Ishikawa (cell line): ENCODE results near the gene TUBD1.

Experiments
- CEBPB ChIP-seq: IDR thresholded peaks from 2 replicates; pipeline ENCODE4 v1.6.1; 2012
- CREB1 ChIP-seq: IDR thresholded peaks from 2 replicates; pipeline ENCODE4 v1.6.1; 2012; ENCODE audit warnings: low read depth
- EGR1 ChIP-seq: IDR thresholded peaks from 2 replicates; pipeline ENCODE4 v1.6.1; 2012
- EP300 ChIP-seq: IDR thresholded peaks from 2 replicates; pipeline ENCODE4 v1.6.1; 2012; ENCODE audit warnings: borderline replicate concordance
- FOXM1 ChIP-seq: IDR thresholded peaks from 2 replicates; pipeline ENCODE4 v1.6.1; 2012; ENCODE audit warnings: low read depth, borderline replicate concordance
- NFIC ChIP-seq: IDR thresholded peaks from 2 replicates; pipeline ENCODE4 v1.6.1; 2012
- RAD21 ChIP-seq: IDR thresholded peaks from 2 replicates; pipeline ENCODE4 v1.6.1; 2012; ENCODE audit warnings: low read depth
- TAF1 ChIP-seq: IDR thresholded peaks from 2 replicates; pipeline ENCODE4 v1.6.1; 2012; ENCODE audit warnings: low read depth, mild to moderate bottlenecking
- TCF12 ChIP-seq: IDR thresholded peaks from 2 replicates; pipeline ENCODE4 v1.6.1; 2012; ENCODE audit warnings: low read depth
- TEAD4 ChIP-seq: IDR thresholded peaks from 2 replicates; pipeline ENCODE4 v1.6.1; 2012
- YY1 ChIP-seq: IDR thresholded peaks from 2 replicates; pipeline ENCODE4 v1.6.1; 2012; ENCODE audit warnings: low read depth
- ZBTB7A ChIP-seq: IDR thresholded peaks from 2 replicates; pipeline ENCODE4 v1.6.1; 2012; ENCODE audit warnings: low read depth
- TF ChIP-seq, protein P1 (sequence below): IDR thresholded peaks from 2 replicates; pipeline ENCODE4 v1.6.1; 2012; ENCODE audit warnings: low read depth, mild to moderate bottlenecking
- TF ChIP-seq, protein P2 (sequence below): IDR thresholded peaks from 2 replicates; pipeline ENCODE4 v1.6.1; 2012
- TF ChIP-seq, protein P3 (sequence below): IDR thresholded peaks from 2 replicates; pipeline ENCODE4 v1.6.1; 2012

Gene TUBD1

DNA sequence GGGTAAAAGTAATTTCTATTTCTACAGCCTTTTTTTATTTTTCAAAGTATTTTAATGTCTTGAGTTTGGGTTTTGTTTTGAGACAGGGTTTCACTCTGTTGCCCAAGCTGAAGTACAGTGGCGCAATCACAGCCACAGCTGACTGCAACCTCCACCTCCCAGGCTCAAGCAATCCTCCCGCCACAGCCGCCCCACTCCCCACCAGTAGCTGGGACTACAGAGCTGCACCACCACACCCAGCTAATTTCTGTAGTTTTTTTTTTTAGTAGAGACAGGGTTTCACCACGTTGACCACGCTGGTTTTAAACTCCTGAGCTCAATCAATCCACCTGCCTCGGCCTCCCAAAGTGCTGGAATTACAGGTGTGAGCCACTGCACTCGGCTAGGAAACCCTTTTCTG lies 44.0 kb downstream of the TUBD1 start:
- TF ChIP-seq TCF12 = no peak
- TF ChIP-seq TEAD4 = no peak
- TF ChIP-seq EGR1 = no peak
- TF ChIP-seq, protein P1, sequence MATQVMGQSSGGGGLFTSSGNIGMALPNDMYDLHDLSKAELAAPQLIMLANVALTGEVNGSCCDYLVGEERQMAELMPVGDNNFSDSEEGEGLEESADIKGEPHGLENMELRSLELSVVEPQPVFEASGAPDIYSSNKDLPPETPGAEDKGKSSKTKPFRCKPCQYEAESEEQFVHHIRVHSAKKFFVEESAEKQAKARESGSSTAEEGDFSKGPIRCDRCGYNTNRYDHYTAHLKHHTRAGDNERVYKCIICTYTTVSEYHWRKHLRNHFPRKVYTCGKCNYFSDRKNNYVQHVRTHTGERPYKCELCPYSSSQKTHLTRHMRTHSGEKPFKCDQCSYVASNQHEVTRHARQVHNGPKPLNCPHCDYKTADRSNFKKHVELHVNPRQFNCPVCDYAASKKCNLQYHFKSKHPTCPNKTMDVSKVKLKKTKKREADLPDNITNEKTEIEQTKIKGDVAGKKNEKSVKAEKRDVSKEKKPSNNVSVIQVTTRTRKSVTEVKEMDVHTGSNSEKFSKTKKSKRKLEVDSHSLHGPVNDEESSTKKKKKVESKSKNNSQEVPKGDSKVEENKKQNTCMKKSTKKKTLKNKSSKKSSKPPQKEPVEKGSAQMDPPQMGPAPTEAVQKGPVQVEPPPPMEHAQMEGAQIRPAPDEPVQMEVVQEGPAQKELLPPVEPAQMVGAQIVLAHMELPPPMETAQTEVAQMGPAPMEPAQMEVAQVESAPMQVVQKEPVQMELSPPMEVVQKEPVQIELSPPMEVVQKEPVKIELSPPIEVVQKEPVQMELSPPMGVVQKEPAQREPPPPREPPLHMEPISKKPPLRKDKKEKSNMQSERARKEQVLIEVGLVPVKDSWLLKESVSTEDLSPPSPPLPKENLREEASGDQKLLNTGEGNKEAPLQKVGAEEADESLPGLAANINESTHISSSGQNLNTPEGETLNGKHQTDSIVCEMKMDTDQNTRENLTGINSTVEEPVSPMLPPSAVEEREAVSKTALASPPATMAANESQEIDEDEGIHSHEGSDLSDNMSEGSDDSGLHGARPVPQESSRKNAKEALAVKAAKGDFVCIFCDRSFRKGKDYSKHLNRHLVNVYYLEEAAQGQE = no peak

DNA sequence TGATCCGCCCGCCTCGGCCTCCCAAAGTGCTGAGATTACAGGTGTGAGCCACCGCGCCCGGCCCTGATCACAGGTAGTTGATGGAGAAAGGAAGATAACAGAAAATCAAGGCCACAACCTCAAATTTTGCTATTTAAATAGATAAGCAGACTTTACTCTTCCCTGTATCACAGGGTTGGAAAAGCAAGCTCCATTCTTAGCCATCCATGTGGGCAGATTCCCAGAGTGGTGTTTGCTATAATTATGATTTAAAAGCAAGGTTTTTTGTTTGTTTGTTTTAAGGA lies 44.4 kb downstream of the TUBD1 start:
- TF ChIP-seq, protein P2, sequence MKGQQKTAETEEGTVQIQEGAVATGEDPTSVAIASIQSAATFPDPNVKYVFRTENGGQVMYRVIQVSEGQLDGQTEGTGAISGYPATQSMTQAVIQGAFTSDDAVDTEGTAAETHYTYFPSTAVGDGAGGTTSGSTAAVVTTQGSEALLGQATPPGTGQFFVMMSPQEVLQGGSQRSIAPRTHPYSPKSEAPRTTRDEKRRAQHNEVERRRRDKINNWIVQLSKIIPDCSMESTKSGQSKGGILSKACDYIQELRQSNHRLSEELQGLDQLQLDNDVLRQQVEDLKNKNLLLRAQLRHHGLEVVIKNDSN = no peak
- no peak for TF ChIP-seq TCF12
- TF ChIP-seq FOXM1 = no peak
- TF ChIP-seq, protein P1 = no peak
- TF ChIP-seq TAF1 = no peak
- TF ChIP-seq EP300 = no peak
- no peak for TF ChIP-seq TEAD4
- no peak for TF ChIP-seq ZBTB7A
- TF ChIP-seq NFIC = no peak
- no peak for TF ChIP-seq RAD21
- TF ChIP-seq, protein P3, sequence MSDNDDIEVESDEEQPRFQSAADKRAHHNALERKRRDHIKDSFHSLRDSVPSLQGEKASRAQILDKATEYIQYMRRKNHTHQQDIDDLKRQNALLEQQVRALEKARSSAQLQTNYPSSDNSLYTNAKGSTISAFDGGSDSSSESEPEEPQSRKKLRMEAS = no peak
- no peak for TF ChIP-seq CREB1

DNA sequence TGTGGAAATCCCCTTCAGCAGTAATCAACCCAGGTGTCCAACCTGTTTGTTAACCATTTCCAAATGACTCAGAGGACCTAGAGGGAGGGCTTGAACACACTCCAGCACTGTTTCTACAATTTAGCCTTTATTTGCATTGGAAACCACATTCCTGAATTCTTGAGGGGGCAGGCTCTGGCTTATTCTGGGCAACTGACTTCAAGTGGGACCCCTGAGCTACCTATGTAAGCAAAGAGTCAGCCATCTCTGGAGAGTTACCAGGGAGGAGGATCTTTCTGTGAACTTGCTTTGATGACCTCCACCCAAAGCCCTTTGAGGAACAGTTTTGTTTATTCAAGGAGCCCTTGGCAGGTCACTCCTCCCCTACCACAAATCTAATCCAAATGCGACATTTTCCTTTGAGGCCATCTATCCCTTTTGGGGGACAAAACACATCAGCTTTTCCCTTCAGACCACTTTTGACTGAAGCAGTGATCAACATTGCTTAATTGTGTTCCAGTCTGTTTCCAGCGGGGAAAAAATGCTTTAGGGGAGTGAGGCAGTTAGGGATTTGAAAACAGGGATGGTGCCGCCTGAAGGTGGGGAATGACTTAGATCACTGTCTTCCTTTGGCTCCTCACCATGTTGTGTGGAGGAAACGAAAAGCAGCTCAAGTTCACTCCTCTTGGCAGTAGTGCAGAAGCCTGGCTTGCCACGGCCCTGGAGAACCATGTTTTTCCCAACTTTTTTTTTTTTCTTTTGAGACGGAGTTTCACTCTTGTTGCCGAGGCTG lies 46.2 kb downstream of the TUBD1 start:
- TF ChIP-seq RAD21 (no peak), CEBPB (no peak), ZBTB7A (no peak), FOXM1 (no peak), NFIC (peak; percentile 49; the same call in 1 of the 2 replicates), CREB1 (no peak), TCF12 (peak; percentile 37; the same call in 1 of the 2 replicates), EP300 (peak; percentile 25; the same call in 1 of the 2 replicates), TAF1 (no peak), YY1 (no peak), TEAD4 (0 out of 2 replicates have a peak, but pooled peaks have one; percentile 38), EGR1 (no peak)
- TF ChIP-seq, protein P1 = no peak
- TF ChIP-seq, protein P3 = no peak
- TF ChIP-seq, protein P2 = no peak

DNA sequence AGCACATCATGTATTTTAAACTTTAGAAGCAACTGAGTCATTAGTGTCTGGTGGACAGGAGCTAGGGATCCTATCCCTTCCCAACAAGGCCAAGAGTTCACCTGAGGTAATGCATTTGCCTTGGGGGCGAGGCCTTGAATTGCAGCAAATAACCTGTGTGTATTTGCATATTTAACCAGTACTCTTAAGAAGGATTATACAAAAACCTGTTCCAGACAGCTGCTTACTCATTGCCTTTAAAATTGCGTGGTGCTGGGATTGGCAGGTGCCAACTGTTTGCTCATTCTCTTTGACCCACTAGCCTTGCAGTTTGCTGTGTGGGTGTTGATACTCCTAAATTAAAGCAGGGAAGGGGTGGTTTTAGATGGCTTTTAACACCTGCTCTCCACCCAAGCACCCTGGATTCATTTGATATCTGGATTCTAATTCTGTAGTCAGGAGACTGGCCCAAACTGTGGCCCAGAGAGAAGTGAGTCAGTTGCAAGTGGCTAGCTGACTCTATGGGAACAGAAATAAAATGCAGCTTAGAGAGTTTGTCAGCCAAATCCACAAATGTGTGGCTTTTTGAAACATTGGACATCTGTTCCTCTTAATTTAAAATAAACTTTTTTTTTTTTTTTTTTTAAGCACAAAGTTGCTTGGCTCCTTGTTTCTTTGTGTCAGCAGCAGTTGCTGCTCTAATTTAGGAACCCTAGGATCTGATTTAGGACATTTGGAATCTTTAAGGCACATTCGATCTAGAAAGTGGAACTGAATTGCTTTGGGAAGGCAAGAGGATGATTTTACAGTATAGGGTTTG lies 46.9 kb downstream of the TUBD1 start:
- TF ChIP-seq CEBPB (no peak), NFIC (0 out of 2 replicates have a peak, but pooled peaks have one; percentile 12), RAD21 (no peak), CREB1 (no peak), EP300 (no peak), YY1 (no peak), TCF12 (peak; percentile 49), TAF1 (no peak), ZBTB7A (no peak), FOXM1 (peak; percentile 38; the same call in 1 of the 2 replicates), TEAD4 (no peak), EGR1 (peak; percentile 42; the same call in 1 of the 2 replicates)
- TF ChIP-seq, protein P1 = no peak
- TF ChIP-seq, protein P2 = no peak
- TF ChIP-seq, protein P3 = peak; percentile 10; the same call in 1 of the 2 replicates
